ENCODE data around the gene FANCD2.
"Not testable (repeated sequence)": the region's sequence is repeated elsewhere in the genome, so short reads cannot be mapped to it uniquely, and the experiment has no call there.

The FANCD2 gene

GRCh38 chr3:10000686-10001085 lies 25.6 kb upstream of the FANCD2 start:
- no peak overlapping the region for H3K27ac ChIP-seq
- TF ChIP-seq, protein P1, sequence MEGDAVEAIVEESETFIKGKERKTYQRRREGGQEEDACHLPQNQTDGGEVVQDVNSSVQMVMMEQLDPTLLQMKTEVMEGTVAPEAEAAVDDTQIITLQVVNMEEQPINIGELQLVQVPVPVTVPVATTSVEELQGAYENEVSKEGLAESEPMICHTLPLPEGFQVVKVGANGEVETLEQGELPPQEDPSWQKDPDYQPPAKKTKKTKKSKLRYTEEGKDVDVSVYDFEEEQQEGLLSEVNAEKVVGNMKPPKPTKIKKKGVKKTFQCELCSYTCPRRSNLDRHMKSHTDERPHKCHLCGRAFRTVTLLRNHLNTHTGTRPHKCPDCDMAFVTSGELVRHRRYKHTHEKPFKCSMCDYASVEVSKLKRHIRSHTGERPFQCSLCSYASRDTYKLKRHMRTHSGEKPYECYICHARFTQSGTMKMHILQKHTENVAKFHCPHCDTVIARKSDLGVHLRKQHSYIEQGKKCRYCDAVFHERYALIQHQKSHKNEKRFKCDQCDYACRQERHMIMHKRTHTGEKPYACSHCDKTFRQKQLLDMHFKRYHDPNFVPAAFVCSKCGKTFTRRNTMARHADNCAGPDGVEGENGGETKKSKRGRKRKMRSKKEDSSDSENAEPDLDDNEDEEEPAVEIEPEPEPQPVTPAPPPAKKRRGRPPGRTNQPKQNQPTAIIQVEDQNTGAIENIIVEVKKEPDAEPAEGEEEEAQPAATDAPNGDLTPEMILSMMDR (IDR thresholded peaks at IDR 0.05) = no peak
- no peak for TF ChIP-seq ZFX (IDR thresholded peaks at IDR 0.05; ENCODE audit: borderline replicate concordance)

DNA sequence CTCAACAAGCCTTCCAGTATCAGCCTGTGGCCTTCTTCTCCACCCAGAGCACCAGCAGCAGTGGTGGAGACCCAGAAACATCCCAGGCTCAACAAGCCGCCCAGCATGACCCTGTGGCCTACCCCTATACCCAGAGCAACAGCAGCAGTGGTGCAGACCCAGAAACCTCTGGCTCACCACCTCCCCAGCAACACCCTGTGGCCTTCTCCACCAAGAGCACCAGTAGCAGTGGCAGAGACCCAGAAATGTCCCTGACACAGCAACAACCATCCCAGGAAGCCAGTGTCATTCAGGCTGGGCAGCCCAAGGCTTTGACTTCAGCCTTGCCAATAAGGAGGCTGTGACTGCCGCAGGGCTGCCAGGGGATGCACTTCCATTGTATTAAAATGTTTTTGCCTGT lies 23.3 kb upstream of the FANCD2 start:
- no peak for TF ChIP-seq ZFX (IDR thresholded peaks at IDR 0.05; ENCODE audit: borderline replicate concordance)
- TF ChIP-seq, protein P1 (IDR thresholded peaks at IDR 0.05) = no peak
- no peak overlapping the region for H3K27ac ChIP-seq

GRCh38 chr3:10004506-10004905 lies 21.7 kb upstream of the FANCD2 start:
- TF ChIP-seq, protein P1 (IDR thresholded peaks at IDR 0.05) = no peak
- TF ChIP-seq ZFX (IDR thresholded peaks at IDR 0.05; ENCODE audit: borderline replicate concordance) = no peak
- H3K27ac ChIP-seq = no peak overlapping the region

DNA sequence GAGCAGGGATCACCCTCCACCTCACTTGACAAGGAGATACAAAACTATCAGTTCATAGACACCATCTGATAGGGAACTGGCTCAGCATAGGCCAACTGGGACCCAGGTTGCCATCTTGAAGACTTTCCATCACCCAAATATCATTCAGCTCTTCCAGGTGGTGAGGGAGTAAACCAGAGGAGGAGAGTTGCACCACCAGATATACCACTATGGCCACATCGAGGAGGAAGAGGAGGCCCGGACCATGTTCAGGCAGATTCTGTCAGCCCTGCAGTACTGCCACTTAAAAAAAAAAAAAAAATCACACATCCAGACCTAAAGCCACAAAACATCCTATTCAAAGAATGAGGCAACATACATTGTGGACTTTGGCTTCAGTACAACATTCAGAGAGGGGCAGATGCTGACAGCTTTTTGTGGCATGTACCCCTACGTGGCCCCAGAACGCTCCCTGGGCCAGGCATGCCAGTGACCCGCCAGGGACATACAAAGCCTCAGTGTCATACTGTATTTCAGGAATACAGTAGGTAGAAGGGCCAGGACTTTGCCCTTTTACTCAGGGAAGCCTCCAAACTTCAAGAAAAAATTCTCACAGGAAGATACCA lies 21.2 kb upstream of the FANCD2 start:
- H3K27ac ChIP-seq = no peak overlapping the region
- no peak for TF ChIP-seq ZFX (IDR thresholded peaks at IDR 0.05; ENCODE audit: borderline replicate concordance)
- TF ChIP-seq, protein P1 (IDR thresholded peaks at IDR 0.05) = no peak

GRCh38 chr3:10006048-10006761 lies 20.0 kb upstream of the FANCD2 start:
- no peak overlapping the region for H3K27ac ChIP-seq

GRCh38 chr3:10006762-10007090 lies 19.5 kb upstream of the FANCD2 start:
- H3K27ac ChIP-seq = no peak overlapping the region
- TF ChIP-seq, protein P1 (IDR thresholded peaks at IDR 0.05) = no peak
- no peak for TF ChIP-seq ZFX (IDR thresholded peaks at IDR 0.05; ENCODE audit: borderline replicate concordance)

More at GRCh38 chr3:10006048-10006761, 20.0 kb upstream of the FANCD2 start:
- TF ChIP-seq, protein P1 (IDR thresholded peaks at IDR 0.05) = no peak
- TF ChIP-seq ZFX (IDR thresholded peaks at IDR 0.05; ENCODE audit: borderline replicate concordance) = no peak

DNA sequence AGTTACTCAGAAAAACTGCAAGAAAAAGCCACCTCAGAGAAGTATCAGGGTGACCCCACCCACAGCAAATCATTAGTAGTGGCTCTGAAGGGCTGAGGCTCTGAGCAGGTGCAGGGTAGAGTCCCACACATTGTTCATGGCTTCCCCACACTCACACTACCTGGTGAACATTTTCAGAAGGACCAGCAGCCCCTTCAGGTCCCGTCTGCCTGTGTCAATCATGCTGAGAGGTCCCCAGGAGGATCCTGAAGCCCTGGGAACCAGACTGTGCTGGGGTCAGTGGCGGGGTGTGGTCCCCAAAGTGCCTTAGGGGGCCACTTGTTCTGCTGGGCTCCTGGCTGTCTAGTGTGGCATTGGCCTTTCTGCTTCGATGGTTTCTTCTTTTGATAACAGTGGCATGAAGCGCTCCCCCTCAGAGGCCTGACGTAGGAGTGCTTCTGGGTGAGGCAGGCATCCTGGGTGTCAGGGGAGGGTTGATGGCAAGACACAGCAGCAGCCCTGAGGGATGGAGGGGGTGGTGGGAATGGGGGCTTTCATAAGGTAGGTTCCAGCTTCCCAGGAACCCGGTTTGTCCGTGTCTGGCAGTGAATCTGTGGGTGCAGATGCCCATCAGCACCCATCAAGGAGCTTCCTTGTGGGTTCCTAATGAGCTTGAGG lies 19.0 kb upstream of the FANCD2 start:
- no peak for TF ChIP-seq ZFX (IDR thresholded peaks at IDR 0.05; ENCODE audit: borderline replicate concordance)
- TF ChIP-seq, protein P1 (IDR thresholded peaks at IDR 0.05) = no peak
- no peak overlapping the region for H3K27ac ChIP-seq

GRCh38 chr3:10008216-10008587 lies 18.0 kb upstream of the FANCD2 start:
- not testable (repeated sequence) for H3K27ac ChIP-seq
